Activated CD4-positive, alpha-beta T cell treated with anti-CD3 and anti-CD28 coated beads, Interleukin-10, Interleukin-2, amounts not matched to agents 100 ng/mL and 50 ng/mL, durations not matched to agents 16 hours and 8 hours (primary cell): ENCODE measurements around the gene ADCY6.
A peak's percentile ranks its signal among the peaks of the same experiment; 100 is the strongest.

Experiments used
- DNase-seq: peaks from one replicate; pipeline ENCODE4 v3.0.0-alpha.2; 2020

Gene ADCY6

GRCh38 chr12:48815126-48816110 lies 26.5 kb upstream of the ADCY6 start:
- DNase-seq, result peak; percentile 61

DNA sequence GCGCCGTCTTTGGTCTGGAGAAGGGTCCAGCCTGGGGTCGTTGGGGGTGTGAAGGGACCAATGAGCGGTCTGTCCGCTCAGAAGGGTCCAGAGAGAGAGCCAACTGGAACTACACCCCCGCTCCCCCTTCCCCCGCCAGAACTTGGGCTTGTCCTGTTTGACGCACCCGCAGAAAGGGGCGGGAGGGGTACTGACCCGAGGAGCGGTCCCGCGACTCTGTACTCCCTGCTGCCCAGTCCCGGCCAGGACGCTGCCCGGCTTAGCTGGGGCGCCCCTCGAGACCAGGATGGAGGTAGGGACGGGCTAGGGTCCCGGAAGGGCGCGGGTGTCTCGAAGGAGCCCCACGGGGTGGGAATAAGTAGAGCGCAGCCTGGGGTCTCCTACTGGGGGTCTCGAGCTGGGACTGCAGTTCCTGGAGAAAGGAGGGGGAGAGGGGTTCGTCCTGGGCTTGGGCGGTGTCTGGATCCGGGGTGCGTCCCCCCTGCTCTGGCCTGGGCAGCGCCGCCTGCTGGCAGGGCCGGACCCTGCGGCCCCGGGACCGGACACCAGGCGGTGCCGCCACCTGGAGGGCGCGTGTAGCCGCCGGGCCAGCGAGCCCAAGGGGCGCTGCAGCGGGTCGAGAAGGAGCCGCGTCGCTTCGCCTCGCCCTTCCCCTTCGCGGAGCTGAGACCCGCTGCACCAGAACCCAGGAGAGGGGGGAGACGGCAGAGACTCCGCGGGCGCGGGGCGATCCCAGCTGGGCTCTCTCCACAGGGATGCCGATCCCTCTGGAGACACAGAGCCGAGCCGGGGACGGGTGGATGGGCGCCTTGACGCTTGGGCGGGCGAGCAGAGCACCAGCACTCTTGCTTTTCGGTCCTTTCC lies 25.6 kb upstream of the ADCY6 start:
- DNase-seq, result peak; percentile 90

GRCh38 chr12:48813465-48814261 lies 24.8 kb upstream of the ADCY6 start:
- DNase-seq, result no peak

- no peak for DNase-seq
Observed at GRCh38 chr12:48812389-48812788, 23.5 kb upstream of the ADCY6 start.

DNA sequence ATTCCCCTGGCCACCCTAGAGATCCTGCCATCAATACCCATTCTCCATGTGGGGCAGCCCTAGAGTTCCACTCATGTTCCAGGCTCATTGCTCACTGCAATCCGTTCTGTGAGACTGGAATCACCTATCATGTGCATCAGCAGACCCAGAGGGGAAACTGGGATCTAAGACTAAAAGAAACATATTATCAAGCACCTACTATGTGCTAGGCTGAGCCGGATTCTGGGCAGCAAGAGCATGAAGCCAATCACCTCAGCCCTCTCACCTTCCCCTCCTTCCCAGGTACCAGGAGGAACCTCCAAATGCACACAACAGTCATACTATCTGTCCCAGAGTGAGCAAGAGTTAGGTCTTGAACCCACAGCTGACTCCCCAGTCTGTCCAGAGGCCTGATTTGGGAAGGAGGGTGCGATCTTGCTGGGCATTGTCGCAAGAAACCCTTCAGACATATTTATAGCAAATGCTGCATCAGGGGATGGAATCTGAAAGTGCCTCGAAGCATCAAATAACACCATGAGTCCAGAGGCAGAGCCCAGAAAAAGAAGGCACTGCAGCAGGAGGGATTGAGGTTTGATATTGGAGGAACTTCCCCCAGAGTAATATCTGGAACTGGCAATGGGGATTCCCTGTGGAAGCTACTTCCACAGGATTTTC lies 22.7 kb upstream of the ADCY6 start:
- DNase-seq, result no peak

GRCh38 chr12:48810903-48811431 lies 22.1 kb upstream of the ADCY6 start:
- no peak for DNase-seq

GRCh38 chr12:48807981-48808380 lies 19.1 kb upstream of the ADCY6 start:
- no peak for DNase-seq

DNA sequence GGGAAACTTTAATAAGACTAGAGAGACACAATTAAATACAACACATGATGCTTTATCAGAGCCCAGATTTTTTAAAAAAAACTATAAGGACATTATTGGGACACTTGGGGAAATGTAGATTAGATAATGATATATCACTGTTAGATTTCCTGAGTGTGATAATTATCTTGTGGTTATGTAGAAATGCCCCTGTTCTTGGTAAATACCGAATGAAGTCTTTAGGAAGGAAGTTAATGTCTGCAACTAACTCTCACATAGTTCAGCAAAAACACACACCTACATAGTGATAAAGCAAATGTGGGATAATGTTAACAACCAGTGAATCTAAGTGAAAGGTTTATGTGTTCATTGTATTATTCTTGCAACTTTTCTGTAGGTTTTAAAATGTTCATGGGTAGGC lies 14.8 kb upstream of the ADCY6 start:
- no peak for DNase-seq

- no peak for DNase-seq
Observed at GRCh38 chr12:48800971-48801370, 12.1 kb upstream of the ADCY6 start.

DNA sequence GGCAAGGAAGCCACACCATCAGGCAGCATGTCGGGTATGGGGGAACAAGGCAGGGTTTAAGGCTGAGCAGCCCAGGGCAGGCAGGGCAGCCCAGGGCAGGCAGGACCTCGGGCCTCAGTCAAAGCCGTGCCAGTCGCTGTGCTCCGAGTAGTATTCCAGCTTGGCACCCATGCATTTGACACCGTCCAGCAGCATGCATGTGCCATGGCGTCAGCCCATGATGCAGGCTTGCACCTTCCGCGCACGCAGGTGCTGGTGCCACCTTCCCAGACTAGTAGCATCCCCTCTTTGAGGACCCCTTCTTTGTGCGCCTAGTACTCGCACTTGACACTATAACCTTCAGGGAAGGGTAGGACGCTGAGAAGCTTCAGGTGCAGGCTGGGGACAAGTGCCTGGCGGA lies 11.6 kb upstream of the ADCY6 start:
- no peak for DNase-seq

DNA sequence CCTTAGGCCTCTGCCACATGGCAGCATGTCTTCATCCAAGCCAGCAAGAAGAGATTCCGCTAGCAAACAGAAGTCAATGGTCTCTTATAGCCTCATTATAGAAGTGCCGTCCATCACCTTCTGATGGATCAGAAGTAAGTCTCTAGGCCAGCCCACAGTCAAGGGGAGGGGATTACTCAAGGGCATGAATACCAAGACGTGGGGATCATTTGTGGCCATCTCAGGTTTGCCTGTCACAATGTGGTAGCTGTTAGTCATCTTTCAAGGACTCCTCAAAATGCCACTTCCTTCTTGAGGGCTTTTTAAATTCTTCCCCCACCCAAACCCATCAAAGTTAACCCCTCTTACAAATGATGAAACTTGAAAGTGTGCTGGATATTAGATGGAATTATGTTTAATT lies 8.1 kb upstream of the ADCY6 start:
- peak; percentile 29 for DNase-seq

DNA sequence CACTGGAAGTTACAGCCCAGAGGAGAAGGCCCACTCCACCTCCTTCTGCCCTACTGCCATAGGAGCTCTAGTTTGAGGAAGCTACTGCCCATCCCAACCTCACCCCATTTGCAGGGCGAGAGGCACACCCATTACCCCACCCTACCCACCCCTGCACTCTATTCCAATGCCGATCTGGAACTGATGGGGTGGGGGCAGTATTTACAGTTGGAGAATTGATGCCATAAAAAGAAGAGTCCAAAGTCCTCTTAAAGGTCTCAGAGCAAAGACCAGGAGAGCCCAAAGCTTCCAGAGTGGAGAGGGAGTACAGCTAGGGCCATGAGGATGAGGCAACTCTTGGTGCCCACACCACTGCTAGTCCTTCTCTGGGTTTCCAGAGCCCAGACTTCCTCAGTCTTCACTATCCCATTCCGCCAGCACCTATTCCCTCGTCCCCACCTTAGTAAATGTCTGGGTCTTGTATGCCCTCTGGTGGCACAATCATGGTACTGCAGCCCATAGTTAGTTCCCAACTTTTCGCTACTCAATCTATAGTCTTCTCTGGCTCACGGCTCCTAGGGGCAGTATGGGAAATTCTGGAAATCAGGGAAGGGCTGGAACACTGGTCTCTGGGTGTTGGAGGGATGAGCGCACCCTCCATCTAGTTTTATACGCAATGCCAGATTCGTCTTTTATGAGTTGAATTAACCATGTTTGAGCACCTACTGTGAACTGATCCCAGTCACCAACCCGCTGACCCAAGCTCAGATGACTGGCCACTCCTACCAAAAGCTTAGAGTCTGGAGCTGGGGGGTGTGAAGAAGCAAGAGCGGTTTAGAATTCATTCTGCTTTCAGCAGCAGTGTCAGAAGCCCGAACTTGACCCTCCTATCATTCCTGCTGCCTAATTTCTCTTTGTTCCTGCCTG lies 6.9 kb upstream of the ADCY6 start:
- DNase-seq, result peak; percentile 57

GRCh38 chr12:48794870-48795269 lies 6.0 kb upstream of the ADCY6 start:
- no peak for DNase-seq

DNA sequence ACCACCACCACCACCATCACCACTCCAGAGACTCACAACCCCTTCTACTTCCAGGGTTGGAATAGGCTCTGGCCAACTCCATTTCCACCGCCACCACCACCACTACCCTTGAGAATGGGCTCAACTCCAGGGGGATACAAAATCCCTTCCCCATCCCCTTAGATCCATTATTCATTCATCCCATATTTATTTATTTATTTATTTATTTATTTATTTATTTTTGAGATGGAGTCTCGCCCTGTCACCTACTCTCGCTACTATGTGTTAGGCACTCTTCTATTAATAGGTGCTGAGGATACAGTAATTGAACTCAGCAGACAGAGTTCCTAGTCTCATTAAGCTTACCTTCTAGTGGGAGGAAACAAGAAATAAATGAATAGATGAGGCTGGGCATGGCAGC lies 4.8 kb upstream of the ADCY6 start:
- DNase-seq, result no peak

DNA sequence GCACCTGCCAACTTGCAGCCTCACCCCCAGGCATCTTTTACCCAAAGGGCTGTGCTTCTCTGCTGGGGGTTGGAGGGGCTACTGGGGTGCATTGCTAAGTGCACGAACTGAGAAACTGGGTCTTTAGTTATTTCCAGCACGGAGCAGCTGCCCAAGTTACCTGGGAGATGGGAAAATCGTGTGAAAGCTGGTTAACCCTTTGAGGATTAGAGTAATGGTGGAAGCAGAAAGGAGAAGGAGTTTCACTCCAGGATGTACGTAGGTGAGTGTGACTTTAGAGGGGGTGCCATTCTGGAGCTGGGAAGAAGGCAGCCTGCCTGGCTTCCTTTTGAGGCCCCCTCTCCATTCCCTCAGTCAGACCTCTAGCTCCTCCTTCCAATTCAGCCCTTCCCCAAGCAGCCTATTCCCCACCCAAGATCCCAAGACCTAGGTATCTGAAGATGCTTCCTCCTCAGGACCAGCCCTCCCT lies 1.0 kb upstream of the ADCY6 start:
- DNase-seq, result no peak

DNA sequence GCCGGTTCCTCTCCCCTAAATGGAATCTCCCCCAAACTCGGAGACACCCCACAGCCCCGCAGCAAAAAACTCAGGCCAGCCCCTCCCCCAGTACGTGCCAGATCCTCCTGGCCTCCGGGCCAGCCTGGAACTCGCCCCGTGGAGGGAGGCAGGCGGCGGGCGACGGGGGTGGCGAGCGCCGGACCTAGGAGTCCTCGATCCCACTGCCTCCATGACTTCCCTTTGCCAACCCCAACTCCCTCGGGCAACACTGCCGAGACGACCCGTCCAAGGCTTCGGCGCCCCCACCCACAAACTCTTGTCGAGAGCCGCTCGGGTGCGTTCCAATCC lies 400 bp downstream of the ADCY6 start:
- no peak for DNase-seq

DNA sequence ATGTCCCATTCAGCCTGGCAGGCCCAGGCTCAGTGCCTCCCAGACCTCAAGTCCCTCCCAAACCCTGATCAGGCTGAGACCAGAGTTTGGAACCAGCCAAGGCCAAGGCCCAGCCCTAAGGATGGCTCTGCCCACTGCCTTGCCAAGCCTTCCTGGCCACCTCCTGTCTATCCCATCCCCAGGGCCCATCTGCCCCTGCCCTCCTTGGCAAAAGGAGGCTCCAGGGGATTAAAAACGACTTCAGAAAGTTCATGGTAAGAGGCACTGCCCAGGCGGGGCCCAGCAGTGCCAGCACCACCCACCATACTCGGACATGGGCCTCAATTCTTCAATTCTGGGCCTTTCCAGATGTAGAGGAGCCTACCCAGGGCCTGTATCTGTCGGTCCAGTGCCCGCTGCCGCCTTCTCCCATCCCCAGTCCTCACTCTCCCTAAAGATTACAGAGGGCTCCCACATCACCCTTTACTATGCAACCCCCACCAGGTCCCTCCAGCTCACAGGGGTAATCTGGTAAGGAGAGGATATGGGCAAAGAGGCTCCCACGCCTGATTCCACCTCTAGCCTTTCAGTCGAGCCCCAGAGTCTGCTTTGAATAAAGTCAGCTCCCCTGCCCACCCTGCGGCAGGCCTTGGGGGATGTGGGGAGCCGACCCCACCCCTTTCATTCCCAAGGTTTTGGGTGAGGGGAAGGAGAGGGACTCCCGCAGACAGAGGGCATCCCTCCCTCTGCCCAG lies 932 bp downstream of the ADCY6 start:
- DNase-seq, result no peak

- DNase-seq, result no peak
Observed at GRCh38 chr12:48786591-48787544, 2.0 kb downstream of the ADCY6 start.

DNA sequence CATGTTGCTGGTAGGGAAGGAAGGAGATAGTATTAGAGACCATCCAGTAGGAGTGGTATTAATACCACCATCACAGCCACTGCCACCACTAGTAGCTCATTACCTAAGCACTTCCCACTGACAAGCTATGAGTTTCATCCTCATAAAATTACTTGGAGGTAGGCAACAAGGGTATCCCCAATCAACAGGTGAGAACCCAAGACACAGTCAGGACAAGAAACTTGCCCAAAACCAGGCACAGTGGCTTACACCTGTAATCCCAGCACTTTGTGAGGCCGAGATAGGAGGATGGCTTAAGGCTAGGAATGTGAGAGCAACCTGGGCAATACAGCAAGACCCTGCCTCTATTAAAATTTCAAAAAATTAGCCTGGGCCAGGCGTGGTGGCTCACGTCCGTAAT lies 5.5 kb downstream of the ADCY6 start:
- no peak for DNase-seq
